ENCODE measurements around the gene CLMP.

DNA sequence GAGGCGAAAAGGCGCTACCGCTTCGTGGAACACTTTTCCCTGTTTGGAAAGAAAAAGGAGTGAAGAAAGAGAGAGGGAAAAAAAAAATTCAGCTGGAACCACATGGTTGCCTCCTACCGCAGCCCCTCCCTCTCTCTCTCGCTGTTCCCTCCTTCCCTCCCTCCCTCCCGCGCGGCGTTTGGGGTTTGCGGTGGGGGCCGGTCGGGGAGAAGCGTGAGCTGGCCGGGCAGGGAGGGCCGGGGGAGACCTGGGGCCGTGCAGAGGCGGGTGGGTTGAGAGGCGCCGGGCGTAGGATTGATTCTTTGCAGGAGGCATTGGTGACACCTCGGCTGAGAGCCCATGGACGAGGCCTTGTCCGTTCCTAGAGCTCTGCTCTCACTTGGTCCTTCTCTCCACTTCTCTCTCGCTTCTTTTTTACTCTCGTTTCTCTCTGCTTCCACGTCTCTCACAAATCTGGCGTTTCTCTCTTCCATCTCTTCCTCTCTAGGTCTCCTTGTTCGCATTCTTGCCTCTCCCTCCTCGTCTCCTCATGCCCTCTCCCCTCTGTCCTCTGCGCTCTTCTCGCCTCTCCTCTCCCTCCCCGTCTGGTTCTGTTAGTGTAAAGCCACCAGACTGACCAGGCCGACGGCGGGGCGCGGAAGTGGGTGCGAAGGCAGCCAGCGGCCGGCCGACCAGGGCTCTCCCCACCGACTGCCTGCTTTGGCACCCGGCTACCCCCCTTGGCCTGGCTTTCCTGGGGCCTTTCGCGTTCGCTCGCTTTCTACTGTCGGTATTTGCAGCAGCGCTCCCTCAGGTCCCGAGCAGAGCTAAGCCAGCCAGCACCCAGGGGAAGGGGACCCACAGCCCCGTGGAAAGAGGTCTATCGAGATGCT lies at the start of gene CLMP:
- TF ChIP-seq, protein P1, sequence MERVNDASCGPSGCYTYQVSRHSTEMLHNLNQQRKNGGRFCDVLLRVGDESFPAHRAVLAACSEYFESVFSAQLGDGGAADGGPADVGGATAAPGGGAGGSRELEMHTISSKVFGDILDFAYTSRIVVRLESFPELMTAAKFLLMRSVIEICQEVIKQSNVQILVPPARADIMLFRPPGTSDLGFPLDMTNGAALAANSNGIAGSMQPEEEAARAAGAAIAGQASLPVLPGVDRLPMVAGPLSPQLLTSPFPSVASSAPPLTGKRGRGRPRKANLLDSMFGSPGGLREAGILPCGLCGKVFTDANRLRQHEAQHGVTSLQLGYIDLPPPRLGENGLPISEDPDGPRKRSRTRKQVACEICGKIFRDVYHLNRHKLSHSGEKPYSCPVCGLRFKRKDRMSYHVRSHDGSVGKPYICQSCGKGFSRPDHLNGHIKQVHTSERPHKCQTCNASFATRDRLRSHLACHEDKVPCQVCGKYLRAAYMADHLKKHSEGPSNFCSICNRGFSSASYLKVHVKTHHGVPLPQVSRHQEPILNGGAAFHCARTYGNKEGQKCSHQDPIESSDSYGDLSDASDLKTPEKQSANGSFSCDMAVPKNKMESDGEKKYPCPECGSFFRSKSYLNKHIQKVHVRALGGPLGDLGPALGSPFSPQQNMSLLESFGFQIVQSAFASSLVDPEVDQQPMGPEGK (CRISPR knock-in tag; IDR thresholded peaks at IDR 0.05; ENCODE audit: borderline replicate concordance): no peak
- TF ChIP-seq, protein P2, sequence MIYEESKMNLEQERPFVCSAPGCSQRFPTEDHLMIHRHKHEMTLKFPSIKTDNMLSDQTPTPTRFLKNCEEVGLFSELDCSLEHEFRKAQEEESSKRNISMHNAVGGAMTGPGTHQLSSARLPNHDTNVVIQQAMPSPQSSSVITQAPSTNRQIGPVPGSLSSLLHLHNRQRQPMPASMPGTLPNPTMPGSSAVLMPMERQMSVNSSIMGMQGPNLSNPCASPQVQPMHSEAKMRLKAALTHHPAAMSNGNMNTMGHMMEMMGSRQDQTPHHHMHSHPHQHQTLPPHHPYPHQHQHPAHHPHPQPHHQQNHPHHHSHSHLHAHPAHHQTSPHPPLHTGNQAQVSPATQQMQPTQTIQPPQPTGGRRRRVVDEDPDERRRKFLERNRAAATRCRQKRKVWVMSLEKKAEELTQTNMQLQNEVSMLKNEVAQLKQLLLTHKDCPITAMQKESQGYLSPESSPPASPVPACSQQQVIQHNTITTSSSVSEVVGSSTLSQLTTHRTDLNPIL (CRISPR knock-in tag; IDR thresholded peaks at IDR 0.05; ENCODE audit: low read depth): no peak
- TF ChIP-seq SNAI2 (CRISPR knock-in tag; IDR thresholded peaks at IDR 0.05) (no peak), TOX (CRISPR knock-in tag; IDR thresholded peaks at IDR 0.05; ENCODE audit: borderline replicate concordance) (no peak), OSR1 (CRISPR knock-in tag; IDR thresholded peaks at IDR 0.05) (no peak), BACH2 (CRISPR knock-in tag; IDR thresholded peaks at IDR 0.05; ENCODE audit: borderline replicate concordance) (no peak), PPARA (CRISPR knock-in tag; IDR thresholded peaks at IDR 0.05; ENCODE audit: borderline replicate concordance) (no peak), ZFP3 (CRISPR knock-in tag; IDR thresholded peaks at IDR 0.05) (no peak), ARNTL (CRISPR knock-in tag; IDR thresholded peaks at IDR 0.05; ENCODE audit: borderline replicate concordance, low read depth) (no peak)

Measured in SK-N-SH treated with all-trans-retinoic acid at 6 μM for 48 hours (cell line).